GM10248 (cell line): ENCODE measurements around the gene TMEM86B.

ENCODE experiments used
- CTCF ChIA-PET: fragments of 300-600 bp; sonication (Branson Sonifier 250); formaldehyde crosslinking; extraction: SDS; loops from one replicate; lab custom pipeline; 2021; ENCODE audit warnings: antibody characterized with exemption; lab: Yijun Ruan, JAX
- POLR2A ChIA-PET: fragments of 350-650 bp; sonication (Branson Sonifier 250); formaldehyde crosslinking; extraction: SDS; loops from one replicate; lab custom pipeline; 2020; ENCODE audit warnings: antibody characterized with exemption; lab: Yijun Ruan, JAX
- DNase-seq: peaks from one replicate; pipeline ENCODE4 v3.0.0; 2012; ENCODE audit errors: extremely low spot score
- TF ChIP-seq, protein P1 (sequence below): IDR thresholded peaks from 2 replicates; pipeline ENCODE4 v1.5.1; 2012; ENCODE audit warnings: mild to moderate bottlenecking, low read depth; ENCODE audit errors: extremely low read depth, missing control alignments, control extremely low read depth

Gene TMEM86B

DNA sequence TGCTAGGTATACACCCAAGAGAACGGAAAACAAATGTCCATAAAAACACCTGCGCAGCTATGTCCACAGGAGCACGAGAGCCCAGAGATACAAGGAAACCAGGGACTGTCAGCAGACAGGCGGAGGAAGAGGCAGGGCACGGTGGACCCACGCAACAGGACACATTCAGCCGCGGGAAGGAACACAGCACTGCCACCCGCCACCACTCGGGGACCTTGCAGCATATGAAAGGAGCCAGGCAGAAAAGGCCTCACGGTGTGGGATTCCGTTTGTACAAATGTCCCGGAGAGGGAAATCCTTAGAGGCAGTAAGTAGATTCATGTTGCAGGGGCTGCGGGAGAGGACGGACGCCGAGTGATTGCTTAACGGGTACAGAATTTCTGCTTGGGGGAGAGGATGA, 43.6 kb upstream of the TMEM86B start:
- TF ChIP-seq, protein P1, sequence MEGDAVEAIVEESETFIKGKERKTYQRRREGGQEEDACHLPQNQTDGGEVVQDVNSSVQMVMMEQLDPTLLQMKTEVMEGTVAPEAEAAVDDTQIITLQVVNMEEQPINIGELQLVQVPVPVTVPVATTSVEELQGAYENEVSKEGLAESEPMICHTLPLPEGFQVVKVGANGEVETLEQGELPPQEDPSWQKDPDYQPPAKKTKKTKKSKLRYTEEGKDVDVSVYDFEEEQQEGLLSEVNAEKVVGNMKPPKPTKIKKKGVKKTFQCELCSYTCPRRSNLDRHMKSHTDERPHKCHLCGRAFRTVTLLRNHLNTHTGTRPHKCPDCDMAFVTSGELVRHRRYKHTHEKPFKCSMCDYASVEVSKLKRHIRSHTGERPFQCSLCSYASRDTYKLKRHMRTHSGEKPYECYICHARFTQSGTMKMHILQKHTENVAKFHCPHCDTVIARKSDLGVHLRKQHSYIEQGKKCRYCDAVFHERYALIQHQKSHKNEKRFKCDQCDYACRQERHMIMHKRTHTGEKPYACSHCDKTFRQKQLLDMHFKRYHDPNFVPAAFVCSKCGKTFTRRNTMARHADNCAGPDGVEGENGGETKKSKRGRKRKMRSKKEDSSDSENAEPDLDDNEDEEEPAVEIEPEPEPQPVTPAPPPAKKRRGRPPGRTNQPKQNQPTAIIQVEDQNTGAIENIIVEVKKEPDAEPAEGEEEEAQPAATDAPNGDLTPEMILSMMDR = no peak
- DNase-seq = no peak
- ChIA-PET CTCF (no interaction called here), POLR2A (no interaction called here)

DNA sequence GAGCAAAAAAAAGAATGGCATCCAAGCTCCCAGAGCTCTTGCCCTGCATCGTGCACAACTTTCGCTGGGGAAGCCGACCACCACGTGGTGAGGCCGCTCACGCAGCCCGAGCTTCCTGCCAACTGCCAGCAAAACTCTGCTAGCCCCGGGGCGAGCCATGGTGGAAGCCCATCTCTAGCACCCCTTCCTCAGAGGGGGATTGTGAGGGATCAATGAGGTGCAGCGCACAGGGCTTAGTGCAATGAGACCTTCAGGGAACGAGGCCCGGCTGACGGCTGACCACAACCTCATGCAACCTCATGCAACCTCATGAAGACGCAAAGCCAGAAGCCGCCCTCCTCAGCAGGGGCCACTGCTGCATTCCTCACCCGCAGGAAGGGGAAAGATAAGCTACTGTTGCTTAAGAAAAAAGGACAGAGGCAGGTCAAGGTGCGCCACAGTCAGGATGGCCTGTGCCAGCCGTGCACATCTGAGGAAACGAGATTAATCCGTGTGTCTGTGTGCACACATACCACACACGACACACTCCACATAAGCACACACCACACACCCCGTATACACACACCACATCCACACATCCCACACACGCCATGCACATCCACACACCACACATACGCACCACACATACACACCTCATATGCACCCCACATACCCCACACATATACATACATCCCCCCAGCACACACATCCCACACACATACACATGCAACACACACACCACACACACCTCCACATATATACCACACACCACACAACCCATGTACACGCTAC, 41.8 kb upstream of the TMEM86B start:
- CTCF ChIA-PET = interaction anchor here (0.8 to 1.9 kb wide), 4 partner anchors 9 to 361 kb away, joined by 3 to 5 read pairs (median 3); no protein-coding TSS in a partner anchor
- TF ChIP-seq, protein P1 = no peak
- POLR2A ChIA-PET = no interaction called here
- DNase-seq = no peak

DNA sequence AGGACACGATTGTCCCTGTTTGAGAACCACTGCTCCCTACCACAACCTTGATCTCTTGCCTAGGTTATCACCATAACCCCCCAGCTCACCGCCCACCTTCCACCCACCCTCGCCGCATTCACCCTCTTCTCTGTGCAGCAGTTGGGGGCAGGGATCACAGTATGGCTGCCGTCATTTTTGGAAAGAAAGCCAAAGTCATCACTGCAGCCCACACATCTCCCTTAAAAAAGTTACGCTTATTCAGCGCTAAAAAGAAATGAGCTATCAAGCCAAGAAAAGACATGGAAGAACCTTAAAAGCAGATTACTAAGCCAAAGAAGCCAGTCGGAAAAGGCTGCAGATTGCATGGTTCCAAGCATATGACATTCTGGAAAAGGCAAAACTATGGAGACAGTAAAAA, 40.7 kb upstream of the TMEM86B start:
- TF ChIP-seq, protein P1 = no peak
- ChIA-PET CTCF (interaction anchor here (0.8 to 1.9 kb wide), 4 partner anchors 8 to 362 kb away, joined by 3 to 5 read pairs (median 3); no protein-coding TSS in a partner anchor), POLR2A (interaction anchor here (0.6 kb wide), 1 partner anchor 303 kb away, joined by 3 read pairs; no protein-coding TSS in a partner anchor)
- DNase-seq = no peak

DNA sequence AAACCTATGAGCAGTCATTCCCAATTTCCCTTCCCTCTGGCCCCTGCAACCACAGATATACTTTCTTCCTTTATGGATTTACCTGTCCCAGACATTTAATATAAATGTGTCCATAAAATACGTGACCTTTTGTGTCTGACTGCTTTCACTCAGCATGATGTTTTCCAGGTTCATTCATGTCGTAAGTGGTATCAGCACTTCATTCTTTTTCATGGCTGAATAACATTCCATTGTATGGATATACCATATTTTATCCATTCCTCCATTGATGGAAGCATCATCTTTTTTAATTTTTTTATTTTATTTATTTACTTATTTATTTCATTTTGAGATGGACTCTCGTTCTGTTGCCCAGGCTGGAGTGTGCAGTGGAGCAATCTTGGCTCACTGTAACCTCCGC, 38.3 kb upstream of the TMEM86B start:
- DNase-seq = no peak
- ChIA-PET POLR2A (no interaction called here), CTCF (interaction anchor here (1.0 kb wide), 1 partner anchor 22 kb away, joined by 3 read pairs; no protein-coding TSS in a partner anchor)
- TF ChIP-seq, protein P1 = no peak

DNA sequence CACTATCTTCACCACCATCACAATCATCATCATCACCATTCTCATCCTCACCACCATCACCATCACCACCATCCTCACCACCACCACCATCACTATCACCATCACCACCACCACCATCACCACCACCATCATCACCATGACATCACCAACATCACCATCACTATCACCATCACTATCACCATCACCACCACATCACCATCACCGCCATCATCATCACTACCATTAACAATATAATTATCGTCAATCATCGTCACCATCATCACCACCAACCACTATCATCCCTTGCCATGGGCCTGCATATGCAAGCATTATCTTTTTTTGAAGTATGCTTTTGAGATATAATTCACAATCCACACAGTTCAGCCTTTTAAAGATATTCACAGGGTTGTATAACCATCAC, 37.8 kb upstream of the TMEM86B start:
- CTCF ChIA-PET = no interaction called here
- POLR2A ChIA-PET = no interaction called here
- DNase-seq = no peak
- TF ChIP-seq, protein P1 = no peak

DNA sequence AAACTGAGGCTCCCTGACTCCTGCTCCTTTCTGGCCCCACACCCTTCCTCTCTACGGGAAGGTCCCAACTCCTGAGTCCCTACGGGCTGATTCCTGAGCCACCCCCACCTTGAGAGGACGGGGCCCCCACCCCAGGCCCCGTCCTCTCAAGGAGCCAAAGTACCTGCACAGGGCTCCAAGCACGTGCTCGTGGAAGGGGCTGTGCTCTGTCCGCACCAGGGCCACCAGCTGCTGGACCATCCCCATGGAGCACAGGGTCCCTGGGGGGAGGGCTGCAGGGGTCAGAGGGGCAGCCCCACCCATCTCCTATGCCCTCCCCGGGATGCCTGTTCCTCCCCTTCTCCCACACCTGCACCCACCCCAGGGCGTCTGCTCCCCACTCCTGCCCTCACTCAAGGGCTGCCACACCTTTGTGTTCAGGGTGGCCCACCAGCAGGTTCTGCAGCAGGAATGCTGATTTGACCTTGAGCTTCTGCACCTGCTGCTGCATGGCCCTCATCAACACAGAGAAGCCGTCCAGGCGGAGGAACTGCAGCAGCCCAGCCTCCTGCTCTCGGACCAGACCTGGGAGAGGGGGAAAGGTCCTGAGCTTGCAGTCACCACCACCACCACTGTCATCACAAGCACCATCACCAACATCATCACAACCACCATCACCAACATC, 37.3 kb upstream of the TMEM86B start:
- DNase-seq = no peak
- POLR2A ChIA-PET = no interaction called here

More for the DNA sequence above, 37.3 kb upstream of the TMEM86B start:
- CTCF ChIA-PET = no interaction called here
- TF ChIP-seq, protein P1 = no peak
